H1 (cell line): Measurements from ENCODE around the gene NFKBIE. TPM values are rescaled to one million over a fixed set of nuclear protein-coding genes. Genes with fewer than 3 reads are reported as not detected.

Experiments
- CBX5 ChIP-seq: fragments of 300-800, 300-1000 bp; sonication (generic); IDR thresholded peaks from 2 replicates; pipeline ENCODE4 v1.7.1; 2016; ENCODE audit warnings: antibody characterized with exemption, low read length, low read depth
- CBX8 ChIP-seq: fragments of 300-800, 300-1000 bp; sonication (generic); IDR thresholded peaks from 2 replicates; pipeline ENCODE4 v1.7.1; 2016; ENCODE audit warnings: low read depth, low read length, borderline replicate concordance
- GTF2F1 ChIP-seq: IDR thresholded peaks from 2 replicates; pipeline ENCODE4 v1.6.1; 2012; ENCODE audit warnings: low read depth, low read length, improper control_type of control experiment, borderline replicate concordance
- JUND ChIP-seq: IDR thresholded peaks from 2 replicates; pipeline ENCODE4 v1.6.1; 2011; ENCODE audit warnings: mild to moderate bottlenecking, improper control_type of control experiment, low read length
- NRF1 ChIP-seq: IDR thresholded peaks from 2 replicates; pipeline ENCODE4 v1.6.1; 2011; ENCODE audit warnings: mild to moderate bottlenecking, low read depth, low read length, improper control_type of control experiment
- POU5F1 ChIP-seq: IDR thresholded peaks from 2 replicates; pipeline ENCODE4 v1.6.1; 2011; ENCODE audit warnings: low read depth, mild to moderate bottlenecking, low read length, moderate library complexity
- RBBP5 ChIP-seq: IDR thresholded peaks from 2 replicates; pipeline ENCODE4 v1.7.1; 2012; ENCODE audit warnings: low read depth, mild to moderate bottlenecking, inconsistent platforms, low read length, moderate library complexity, borderline replicate concordance
- SP1 ChIP-seq: IDR thresholded peaks from 2 replicates; pipeline ENCODE4 v1.6.1; 2011; ENCODE audit warnings: low read depth, low read length
- SP2 ChIP-seq: IDR thresholded peaks from 2 replicates; pipeline ENCODE4 v1.6.1; 2012; ENCODE audit warnings: mild to moderate bottlenecking, low read length, inconsistent platforms
- polyA plus RNA-seq, 7 experiments: library from polyadenylated mRNA; depleted of rRNA in 3 of 7; stranded (reverse) in 5 of 7; unstranded in 2 of 7; fragments of >200 nt in 5 of 7; fragments of 200-250 nt in 2 of 7; gene quantifications; 1 replicate in 5 of 7; 2 replicates in 1 of 7; 4 replicates in 1 of 7; pipeline versions ENCODE4 v1.2.1 to v1.2.3, GENCODE V29; 2011 to 2013; ENCODE audit warnings: missing spikeins in 2 of 7, mixed read lengths in 2 of 7
- total RNA-seq: library from RNA; stranded (reverse); fragmentation: NEBNext Ultra II Directional; extraction: Animal tissue kit (Norgen Biotek cat#: 25700); gene quantifications from 2 replicates; pipeline ENCODE4 v1.2.1, GENCODE V29; 2021
- TF ChIP-seq, protein P1 (sequence below): IDR thresholded peaks from 2 replicates; pipeline ENCODE4 v1.6.1; 2011; ENCODE audit warnings: low read length, improper control_type of control experiment
- TF ChIP-seq, protein P2 (sequence below): IDR thresholded peaks from 2 replicates; pipeline ENCODE4 v1.6.1; 2012; ENCODE audit warnings: inconsistent platforms
- TF ChIP-seq, protein P3 (sequence below): IDR thresholded peaks from 2 replicates; pipeline ENCODE4 v1.6.1; 2012; ENCODE audit warnings: low read length, inconsistent platforms

NFKBIE gene
- total and polyA plus RNA-seq, 2 of the 8 experiments (the other 6 are each of a cell fraction or from before 2014, with no cell fraction given) = 13.5 to 19.2 TPM

- TF ChIP-seq SP2 = no peak
- TF ChIP-seq, protein P1, sequence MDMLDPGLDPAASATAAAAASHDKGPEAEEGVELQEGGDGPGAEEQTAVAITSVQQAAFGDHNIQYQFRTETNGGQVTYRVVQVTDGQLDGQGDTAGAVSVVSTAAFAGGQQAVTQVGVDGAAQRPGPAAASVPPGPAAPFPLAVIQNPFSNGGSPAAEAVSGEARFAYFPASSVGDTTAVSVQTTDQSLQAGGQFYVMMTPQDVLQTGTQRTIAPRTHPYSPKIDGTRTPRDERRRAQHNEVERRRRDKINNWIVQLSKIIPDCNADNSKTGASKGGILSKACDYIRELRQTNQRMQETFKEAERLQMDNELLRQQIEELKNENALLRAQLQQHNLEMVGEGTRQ = no peak
- TF ChIP-seq GTF2F1 = no peak
- no peak for TF ChIP-seq POU5F1
- TF ChIP-seq, protein P2, sequence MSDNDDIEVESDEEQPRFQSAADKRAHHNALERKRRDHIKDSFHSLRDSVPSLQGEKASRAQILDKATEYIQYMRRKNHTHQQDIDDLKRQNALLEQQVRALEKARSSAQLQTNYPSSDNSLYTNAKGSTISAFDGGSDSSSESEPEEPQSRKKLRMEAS = peak; percentile 81
- TF ChIP-seq NRF1 = no peak
- no peak; the same call in 1 of the 2 replicates for TF ChIP-seq RBBP5
- no peak for TF ChIP-seq CBX8
- TF ChIP-seq JUND = no peak; the same call in 1 of the 2 replicates
- no peak for TF ChIP-seq CBX5
- TF ChIP-seq, protein P3, sequence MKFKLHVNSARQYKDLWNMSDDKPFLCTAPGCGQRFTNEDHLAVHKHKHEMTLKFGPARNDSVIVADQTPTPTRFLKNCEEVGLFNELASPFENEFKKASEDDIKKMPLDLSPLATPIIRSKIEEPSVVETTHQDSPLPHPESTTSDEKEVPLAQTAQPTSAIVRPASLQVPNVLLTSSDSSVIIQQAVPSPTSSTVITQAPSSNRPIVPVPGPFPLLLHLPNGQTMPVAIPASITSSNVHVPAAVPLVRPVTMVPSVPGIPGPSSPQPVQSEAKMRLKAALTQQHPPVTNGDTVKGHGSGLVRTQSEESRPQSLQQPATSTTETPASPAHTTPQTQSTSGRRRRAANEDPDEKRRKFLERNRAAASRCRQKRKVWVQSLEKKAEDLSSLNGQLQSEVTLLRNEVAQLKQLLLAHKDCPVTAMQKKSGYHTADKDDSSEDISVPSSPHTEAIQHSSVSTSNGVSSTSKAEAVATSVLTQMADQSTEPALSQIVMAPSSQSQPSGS = no peak
- TF ChIP-seq SP1 = peak; percentile 84
These were observed 19.3 kb downstream of the NFKBIE start (continued) for GRCh38 chr6:44245912-44246662.
